HepG2 (cell line): Measurements from ENCODE around the gene P2RY6. TPM values are rescaled to one million over a fixed set of nuclear protein-coding genes. Genes with fewer than 3 reads are reported as not detected.

Source experiments
- DBP ChIP-seq: sonication (generic); formaldehyde crosslinking; IDR thresholded peaks from 2 replicates; pipeline ENCODE4 v1.4.0; 2020; ENCODE audit warnings: missing genetic modification reagents; ENCODE audit errors: not compliant biosample characterization
- DMTF1 ChIP-seq: sonication (generic); formaldehyde crosslinking; IDR thresholded peaks from 2 replicates; pipeline ENCODE4 v1.4.0; 2020; ENCODE audit warnings: mild to moderate bottlenecking, missing genetic modification reagents
- ERF ChIP-seq: IDR thresholded peaks from 2 replicates; pipeline ENCODE4 v1.6.1; 2018; ENCODE audit warnings: missing biosample characterization, missing genetic modification reagents
- HINFP ChIP-seq: sonication (generic); formaldehyde crosslinking; IDR thresholded peaks from 2 replicates; pipeline ENCODE4 v1.4.0; 2020; ENCODE audit warnings: low read depth, mild to moderate bottlenecking, missing genetic modification reagents
- HMGXB3 ChIP-seq: sonication (generic); formaldehyde crosslinking; IDR thresholded peaks from 2 replicates; pipeline ENCODE4 v1.4.0; 2020; ENCODE audit warnings: missing genetic modification reagents, borderline replicate concordance
- HNRNPL ChIP-seq: fragments of 200-400 bp; formaldehyde crosslinking; IDR thresholded peaks from 2 replicates; pipeline ENCODE4 v1.6.1; 2017; ENCODE audit warnings: mild to moderate bottlenecking, low read depth, low read length
- IRF1 ChIP-seq: sonication (generic); formaldehyde crosslinking; IDR thresholded peaks from 2 replicates; pipeline ENCODE4 v1.4.0; 2020; ENCODE audit warnings: low read depth, mild to moderate bottlenecking, missing genetic modification reagents
- KLF15 ChIP-seq: sonication (generic); formaldehyde crosslinking; IDR thresholded peaks from 2 replicates; pipeline ENCODE4 v1.8.1; 2023; ENCODE audit warnings: borderline replicate concordance, mild to moderate bottlenecking, inconsistent platforms, missing genetic modification reagents, mixed read lengths
- LCORL ChIP-seq, 2 experiments: fragments of 450-650 bp in 1 of 2; sonication (generic) in 1 of 2; formaldehyde crosslinking in 1 of 2; IDR thresholded peaks; 2 replicates each; pipeline versions ENCODE4 v1.5.0 to v1.6.1; 2017 to 2020; ENCODE audit warnings: antibody characterized with exemption in 1 of 2, missing genetic modification reagents in 1 of 2
- PHB2 ChIP-seq: fragments of 450-650 bp; IDR thresholded peaks from 2 replicates; pipeline ENCODE4 v1.6.1; 2018; ENCODE audit not compliant: partially characterized antibody
- SUZ12 ChIP-seq: fragments of 150-350 bp; IDR thresholded peaks from 2 replicates; pipeline ENCODE4 v1.6.1; 2014; ENCODE audit warnings: low read depth, low read length
- ZC3H13 ChIP-seq: sonication (generic); formaldehyde crosslinking; IDR thresholded peaks from 2 replicates; pipeline ENCODE4 v1.8.1; 2023; ENCODE audit warnings: mild to moderate bottlenecking, missing genetic modification reagents, moderate library complexity
- ZFX ChIP-seq: sonication (generic); formaldehyde crosslinking; IDR thresholded peaks from 2 replicates; pipeline ENCODE4 v1.4.0; 2020; ENCODE audit warnings: mild to moderate bottlenecking, low read depth, missing genetic modification reagents, moderate library complexity
- ZNF121 ChIP-seq: sonication (generic); formaldehyde crosslinking; IDR thresholded peaks from 2 replicates; pipeline ENCODE4 v1.5.0; 2020; ENCODE audit warnings: mild to moderate bottlenecking, missing genetic modification reagents
- ZNF496 ChIP-seq: sonication (generic); formaldehyde crosslinking; IDR thresholded peaks from 2 replicates; pipeline ENCODE4 v1.8.1; 2023; ENCODE audit warnings: mild to moderate bottlenecking, moderate library complexity, missing genetic modification reagents; ENCODE audit not compliant: insufficient replicate concordance
- polyA plus RNA-seq, 8 experiments: library from polyadenylated mRNA; depleted of rRNA in 3 of 8; stranded (reverse) in 7 of 8; unstranded in 1 of 8; fragments of >200 nt; fragmentation: Illumina TruSeq in 4 of 8; extraction: Trizol in 4 of 8; gene quantifications; 2 replicates each; pipeline versions ENCODE4 v1.2.1 to v1.2.3, GENCODE V29; 2011 to 2016; ENCODE audit warnings: low read depth in 4 of 8, missing spikeins in 1 of 8, mixed read lengths in 1 of 8; ENCODE audit not compliant: insufficient read depth in 1 of 8
- total RNA-seq, 5 experiments: library from RNA; depleted of rRNA; stranded (reverse); fragments of >200 nt; fragmentation: Illumina TruSeq; extraction: Trizol; gene quantifications; 2 replicates each; pipeline ENCODE4 v1.2.3, GENCODE V29; 2016; ENCODE audit warnings: low read depth in 1 of 5

Gene P2RY6
- total and polyA plus RNA-seq, 2 of the 13 experiments (the other 11 are each of a cell fraction or from before 2014, with no cell fraction given), result 0.09 to 0.29 TPM

- TF ChIP-seq ZNF121 (CRISPR knock-in tag), result 0 out of 2 replicates have a peak, but pooled peaks have one; percentile 33
- TF ChIP-seq DBP (CRISPR knock-in tag), result no peak
- peak; percentile 60; the same call in 1 of the 2 replicates for TF ChIP-seq ERF (CRISPR knock-in tag)
- no peak for TF ChIP-seq DMTF1
- TF ChIP-seq HNRNPL, result peak; percentile 46; the same call in 1 of the 2 replicates
- no peak for TF ChIP-seq PHB2
- TF ChIP-seq SUZ12, result no peak
- TF ChIP-seq HINFP (CRISPR knock-in tag), result no peak
- no peak for TF ChIP-seq ZC3H13 (CRISPR knock-in tag)
- no peak for TF ChIP-seq ZNF496
- TF ChIP-seq KLF15 (CRISPR knock-in tag), result no peak
- TF ChIP-seq LCORL (IDR thresholded peaks at IDR 0.05), result no peak
- peak; percentile 16; the same call in 1 of the 2 replicates for TF ChIP-seq LCORL (CRISPR knock-in tag; IDR thresholded peaks at IDR 0.05)
- no peak for TF ChIP-seq HMGXB3
- TF ChIP-seq ZFX, result peak; percentile 51
- no peak for TF ChIP-seq IRF1 (CRISPR knock-in tag)
Observed at GRCh38 chr11:73242251-73243092, 29.7 kb upstream of the P2RY6 start (continued).
